Measurements from ENCODE around the gene GUCY2C.

DNA sequence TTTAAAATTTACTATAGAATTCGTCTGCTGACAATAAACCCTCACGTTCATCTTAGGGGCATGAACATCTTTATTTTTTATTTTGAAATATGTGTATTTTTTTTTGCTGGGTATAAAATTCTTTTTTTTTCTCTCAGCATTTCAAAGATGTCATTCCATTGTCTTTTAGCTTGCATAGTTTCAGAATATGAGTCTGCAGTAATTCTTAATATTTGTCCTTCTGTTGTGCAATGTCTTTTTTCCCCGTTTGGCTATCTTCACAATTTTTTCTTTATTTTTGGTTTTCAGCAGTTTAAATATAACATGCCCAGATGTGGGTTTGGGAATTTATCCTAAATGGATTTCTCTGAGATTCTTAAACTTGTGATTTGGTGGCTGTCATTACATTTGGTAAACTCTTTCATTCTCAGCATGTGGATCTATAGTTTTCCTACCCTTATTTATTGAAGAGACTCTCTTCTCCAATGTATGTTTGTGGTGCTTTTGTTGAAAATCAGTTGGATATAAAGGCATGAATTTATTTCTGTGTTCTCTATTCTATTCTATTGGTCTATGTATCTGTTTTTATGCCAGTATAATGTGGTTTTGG lies 90.9 kb downstream of the GUCY2C start:
- no peak for TF ChIP-seq CTCF (conservative IDR thresholded peaks at IDR 0.05 in 1 of 2, IDR thresholded peaks at IDR 0.05 in 1 of 2; ENCODE audit: extremely low read depth in 1 of 2, insufficient read depth in 1 of 2, low read depth in 1 of 2, low read length in 2 of 2)
- TF ChIP-seq EZH2 (IDR thresholded peaks at IDR 0.05; ENCODE audit: borderline replicate concordance, low read length): no peak
